ENCODE data around the gene POGK.
A peak's percentile ranks its signal among the peaks of the same experiment; 100 is the strongest.

The POGK gene

GRCh38 chr1:166899769-166900168 lies 60.5 kb downstream of the POGK start:
- TF ChIP-seq NFIC (IDR thresholded peaks at IDR 0.05) (no peak), FOXM1 (IDR thresholded peaks at IDR 0.05; ENCODE audit: borderline replicate concordance, low read depth) (no peak), YY1 (IDR thresholded peaks at IDR 0.05; ENCODE audit: low read depth) (no peak), TAF1 (IDR thresholded peaks at IDR 0.05; ENCODE audit: low read depth) (no peak), EP300 (IDR thresholded peaks at IDR 0.05; ENCODE audit: borderline replicate concordance) (no peak), USF1 (IDR thresholded peaks at IDR 0.05) (no peak), RAD21 (IDR thresholded peaks at IDR 0.05; ENCODE audit: low read depth) (no peak)

- TF ChIP-seq USF1 (IDR thresholded peaks at IDR 0.05), result no peak
- no peak for TF ChIP-seq CREB1 (IDR thresholded peaks at IDR 0.05; ENCODE audit: low read depth)
- no peak for TF ChIP-seq EGR1 (IDR thresholded peaks at IDR 0.05)
- TF ChIP-seq TEAD4 (IDR thresholded peaks at IDR 0.05), result 0 out of 2 replicates have a peak, but pooled peaks have one; percentile 11
Measured at GRCh38 chr1:166900987-166901386, 61.7 kb downstream of the POGK start.

GRCh38 chr1:166902279-166902678 lies 63.0 kb downstream of the POGK start:
- TF ChIP-seq CEBPB (IDR thresholded peaks at IDR 0.05) (no peak), TAF1 (IDR thresholded peaks at IDR 0.05; ENCODE audit: low read depth) (no peak), RAD21 (IDR thresholded peaks at IDR 0.05; ENCODE audit: low read depth) (no peak), CREB1 (IDR thresholded peaks at IDR 0.05; ENCODE audit: low read depth) (no peak)

GRCh38 chr1:166903232-166903631 lies 64.0 kb downstream of the POGK start:
- TF ChIP-seq REST (IDR thresholded peaks at IDR 0.05; ENCODE audit: low read depth), result no peak
- no peak for TF ChIP-seq MAX (IDR thresholded peaks at IDR 0.05)
- TF ChIP-seq RAD21 (IDR thresholded peaks at IDR 0.05; ENCODE audit: low read depth), result no peak
- no peak for TF ChIP-seq YY1 (IDR thresholded peaks at IDR 0.05; ENCODE audit: low read depth)
- no peak for TF ChIP-seq TAF1 (IDR thresholded peaks at IDR 0.05; ENCODE audit: low read depth)
- TF ChIP-seq CEBPB (IDR thresholded peaks at IDR 0.05), result no peak
- TF ChIP-seq USF1 (IDR thresholded peaks at IDR 0.05), result no peak
- TF ChIP-seq FOXM1 (IDR thresholded peaks at IDR 0.05; ENCODE audit: borderline replicate concordance, low read depth), result no peak
- no peak for TF ChIP-seq CREB1 (IDR thresholded peaks at IDR 0.05; ENCODE audit: low read depth)
- no peak for TF ChIP-seq NFIC (IDR thresholded peaks at IDR 0.05)
- TF ChIP-seq EP300 (IDR thresholded peaks at IDR 0.05; ENCODE audit: borderline replicate concordance), result no peak
- no peak for TF ChIP-seq TCF12 (IDR thresholded peaks at IDR 0.05; ENCODE audit: low read depth)

- TF ChIP-seq FOXM1 (IDR thresholded peaks at IDR 0.05; ENCODE audit: borderline replicate concordance, low read depth), result no peak
- TF ChIP-seq RAD21 (IDR thresholded peaks at IDR 0.05; ENCODE audit: low read depth), result no peak
- TF ChIP-seq TEAD4 (IDR thresholded peaks at IDR 0.05), result no peak
- TF ChIP-seq USF1 (IDR thresholded peaks at IDR 0.05), result no peak
- no peak for TF ChIP-seq YY1 (IDR thresholded peaks at IDR 0.05; ENCODE audit: low read depth)
- TF ChIP-seq ZBTB7A (IDR thresholded peaks at IDR 0.05; ENCODE audit: low read depth), result no peak
- TF ChIP-seq REST (IDR thresholded peaks at IDR 0.05; ENCODE audit: low read depth), result no peak
- no peak for TF ChIP-seq TCF12 (IDR thresholded peaks at IDR 0.05; ENCODE audit: low read depth)
- TF ChIP-seq CEBPB (IDR thresholded peaks at IDR 0.05), result no peak
- TF ChIP-seq EGR1 (IDR thresholded peaks at IDR 0.05), result no peak
- no peak for TF ChIP-seq EP300 (IDR thresholded peaks at IDR 0.05; ENCODE audit: borderline replicate concordance)
- TF ChIP-seq TAF1 (IDR thresholded peaks at IDR 0.05; ENCODE audit: low read depth), result no peak
- no peak for TF ChIP-seq NFIC (IDR thresholded peaks at IDR 0.05)
- TF ChIP-seq MAX (IDR thresholded peaks at IDR 0.05), result no peak
- TF ChIP-seq CREB1 (IDR thresholded peaks at IDR 0.05; ENCODE audit: low read depth), result no peak
Measured at GRCh38 chr1:166905136-166905535, 65.9 kb downstream of the POGK start.

- TF ChIP-seq REST (IDR thresholded peaks at IDR 0.05; ENCODE audit: low read depth), result no peak
- no peak for TF ChIP-seq ZBTB7A (IDR thresholded peaks at IDR 0.05; ENCODE audit: low read depth)
- no peak for TF ChIP-seq RAD21 (IDR thresholded peaks at IDR 0.05; ENCODE audit: low read depth)
- no peak for TF ChIP-seq YY1 (IDR thresholded peaks at IDR 0.05; ENCODE audit: low read depth)
- TF ChIP-seq EGR1 (IDR thresholded peaks at IDR 0.05), result no peak
- TF ChIP-seq USF1 (IDR thresholded peaks at IDR 0.05), result no peak
- no peak for TF ChIP-seq NFIC (IDR thresholded peaks at IDR 0.05)
- no peak for TF ChIP-seq EP300 (IDR thresholded peaks at IDR 0.05; ENCODE audit: borderline replicate concordance)
- TF ChIP-seq FOXM1 (IDR thresholded peaks at IDR 0.05; ENCODE audit: borderline replicate concordance, low read depth), result no peak
- no peak for TF ChIP-seq TCF12 (IDR thresholded peaks at IDR 0.05; ENCODE audit: low read depth)
- TF ChIP-seq CREB1 (IDR thresholded peaks at IDR 0.05; ENCODE audit: low read depth), result no peak
- no peak for TF ChIP-seq TAF1 (IDR thresholded peaks at IDR 0.05; ENCODE audit: low read depth)
- no peak for TF ChIP-seq TEAD4 (IDR thresholded peaks at IDR 0.05)
- no peak for TF ChIP-seq CEBPB (IDR thresholded peaks at IDR 0.05)
Measured at GRCh38 chr1:166905900-166906299, 66.6 kb downstream of the POGK start.
